Brain microvascular endothelial cell (primary cell): ENCODE data around the gene ACKR3.

Experiments used
- DNase-seq: peaks from one replicate; pipeline ENCODE4 v3.0.0-alpha.2; 2020
- H3K27ac ChIP-seq: fragments of 250-450 bp; sonication (Bioruptor Pico); 2 replicates; pipeline ENCODE4 v1.5.1; 2020; ENCODE audit warnings: mild to moderate bottlenecking, moderate library complexity
- H3K27me3 ChIP-seq: fragments of 250-450 bp; sonication (Bioruptor Pico); replicated peaks from 2 replicates; pipeline ENCODE4 v1.5.1; 2020; ENCODE audit warnings: mild to moderate bottlenecking
- H3K36me3 ChIP-seq: fragments of 250-450 bp; sonication (Bioruptor Pico); replicated peaks from 2 replicates; pipeline ENCODE4 v1.5.1; 2020; ENCODE audit warnings: mild to moderate bottlenecking
- H3K4me3 ChIP-seq: 2 replicates; pipeline ENCODE4 v1.5.1; 2011; ENCODE audit warnings: low read depth, mild to moderate bottlenecking, control low read depth, low read length, moderate library complexity
- in situ Hi-C: cut with HindIII; loops from 2 replicates; pipeline ENCODE4 v1.10.0; 2017; ENCODE audit warnings: low sequenced_read_pairs, low pct_ligation_motif_present
- TF ChIP-seq, protein P1 (sequence below): IDR thresholded peaks from 2 replicates; pipeline ENCODE4 v1.5.1; 2011; ENCODE audit warnings: low read depth, mild to moderate bottlenecking, moderate library complexity, low read length, control low read depth, inconsistent platforms; ENCODE audit errors: missing control alignments

ACKR3 gene

DNA sequence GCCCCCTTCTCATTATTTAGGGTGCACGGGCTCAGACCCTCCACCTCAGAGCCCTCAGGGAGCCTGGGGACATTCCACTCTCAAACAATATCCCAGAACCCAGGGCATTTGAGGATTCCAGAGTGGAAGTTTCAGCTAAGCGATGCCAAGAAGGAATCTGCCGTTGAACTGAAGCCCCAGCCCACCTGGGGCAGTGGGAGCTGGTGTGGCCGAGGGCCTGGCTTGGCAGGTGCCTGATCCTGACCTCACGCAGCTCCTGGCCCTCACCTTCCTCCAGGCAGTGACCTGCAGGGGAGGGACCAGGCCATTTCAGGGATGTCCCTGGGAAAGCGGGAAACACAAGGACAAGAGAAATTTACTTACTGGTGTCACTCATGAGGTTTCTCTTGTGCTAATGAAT is 58.2 kb downstream of the ACKR3 start:
- TF ChIP-seq, protein P1, sequence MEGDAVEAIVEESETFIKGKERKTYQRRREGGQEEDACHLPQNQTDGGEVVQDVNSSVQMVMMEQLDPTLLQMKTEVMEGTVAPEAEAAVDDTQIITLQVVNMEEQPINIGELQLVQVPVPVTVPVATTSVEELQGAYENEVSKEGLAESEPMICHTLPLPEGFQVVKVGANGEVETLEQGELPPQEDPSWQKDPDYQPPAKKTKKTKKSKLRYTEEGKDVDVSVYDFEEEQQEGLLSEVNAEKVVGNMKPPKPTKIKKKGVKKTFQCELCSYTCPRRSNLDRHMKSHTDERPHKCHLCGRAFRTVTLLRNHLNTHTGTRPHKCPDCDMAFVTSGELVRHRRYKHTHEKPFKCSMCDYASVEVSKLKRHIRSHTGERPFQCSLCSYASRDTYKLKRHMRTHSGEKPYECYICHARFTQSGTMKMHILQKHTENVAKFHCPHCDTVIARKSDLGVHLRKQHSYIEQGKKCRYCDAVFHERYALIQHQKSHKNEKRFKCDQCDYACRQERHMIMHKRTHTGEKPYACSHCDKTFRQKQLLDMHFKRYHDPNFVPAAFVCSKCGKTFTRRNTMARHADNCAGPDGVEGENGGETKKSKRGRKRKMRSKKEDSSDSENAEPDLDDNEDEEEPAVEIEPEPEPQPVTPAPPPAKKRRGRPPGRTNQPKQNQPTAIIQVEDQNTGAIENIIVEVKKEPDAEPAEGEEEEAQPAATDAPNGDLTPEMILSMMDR: no peak
- Histone ChIP-seq H3K36me3 (no peaks in the 10 kb centered on the region), H3K27me3 (no peaks in the 10 kb centered on the region), H3K27ac (no peak overlapping the region), H3K4me3 (no peak overlapping the region)
- DNase-seq: no peak
- in situ Hi-C loops: no loop called here

DNA sequence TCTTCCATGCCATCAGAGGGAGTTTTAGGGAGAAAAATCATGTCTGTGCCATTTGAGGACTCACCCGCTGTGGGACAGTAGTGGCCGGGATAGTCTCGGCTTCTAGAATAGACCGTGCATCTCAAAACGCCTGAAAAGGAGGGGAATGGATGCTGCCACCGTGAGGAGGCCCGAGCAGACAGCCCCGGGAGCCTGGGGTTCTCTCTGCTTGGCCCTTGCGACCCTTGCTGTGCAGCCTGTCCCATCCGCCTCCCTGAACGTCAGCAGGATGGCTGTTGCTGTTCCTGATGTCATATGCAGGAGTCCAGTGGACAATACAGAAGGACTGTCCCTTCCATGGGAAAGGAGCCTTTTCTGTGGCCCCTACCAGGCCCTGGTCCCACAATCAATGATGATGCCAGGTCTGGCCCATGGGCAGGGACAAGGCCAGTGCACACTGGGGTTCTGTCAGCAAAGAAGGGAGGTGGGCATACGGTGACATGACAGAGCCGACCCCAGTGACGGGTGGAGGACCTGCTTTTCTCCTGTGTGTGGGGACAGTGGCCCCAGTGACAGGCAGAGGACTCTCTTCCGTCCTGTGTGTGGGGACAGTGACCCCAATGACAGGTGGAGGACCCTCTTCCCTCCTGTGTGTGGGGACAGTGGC is 58.8 kb downstream of the ACKR3 start:
- Histone ChIP-seq H3K4me3 (no peak overlapping the region), H3K36me3 (no peaks in the 10 kb centered on the region), H3K27ac (no peak overlapping the region), H3K27me3 (no peaks in the 10 kb centered on the region)
- DNase-seq: no peak
- TF ChIP-seq, protein P1: no peak
- in situ Hi-C loops: no loop called here

DNA sequence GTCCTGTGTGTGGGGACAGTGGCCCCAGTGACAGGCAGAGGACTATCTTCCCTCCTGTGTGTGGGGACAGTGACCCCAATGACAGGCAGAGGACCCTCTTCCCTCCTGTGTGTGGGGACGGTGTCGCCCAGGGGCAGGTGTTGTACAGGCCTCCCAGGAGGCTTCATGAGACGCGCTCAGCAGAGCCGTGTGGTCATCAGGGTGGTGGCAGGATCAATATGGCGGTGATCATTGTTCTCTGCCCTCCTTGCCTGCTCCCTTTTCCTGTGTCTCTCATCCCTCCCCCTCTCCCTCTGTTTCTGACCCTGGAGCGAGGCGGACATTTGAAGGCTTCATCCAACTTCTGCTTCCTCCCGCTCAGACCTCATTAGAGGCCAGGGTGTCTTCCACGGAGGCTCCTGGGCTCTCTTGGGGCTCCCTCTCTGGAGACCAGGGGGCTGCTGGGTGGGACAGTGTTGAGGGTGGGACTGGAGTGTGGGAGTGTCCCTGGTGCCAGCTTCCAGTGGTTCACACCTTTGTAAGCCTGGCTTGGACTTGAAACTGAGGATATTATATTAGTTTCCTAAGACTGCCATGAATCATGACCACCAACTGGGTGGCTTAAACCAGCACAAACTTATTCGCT is 59.5 kb downstream of the ACKR3 start:
- Histone ChIP-seq H3K4me3 (no peak overlapping the region), H3K27me3 (no peaks in the 10 kb centered on the region), H3K27ac (no peak overlapping the region), H3K36me3 (no peaks in the 10 kb centered on the region)
- DNase-seq: no peak
- in situ Hi-C loops: no loop called here
- TF ChIP-seq, protein P1: no peak

DNA sequence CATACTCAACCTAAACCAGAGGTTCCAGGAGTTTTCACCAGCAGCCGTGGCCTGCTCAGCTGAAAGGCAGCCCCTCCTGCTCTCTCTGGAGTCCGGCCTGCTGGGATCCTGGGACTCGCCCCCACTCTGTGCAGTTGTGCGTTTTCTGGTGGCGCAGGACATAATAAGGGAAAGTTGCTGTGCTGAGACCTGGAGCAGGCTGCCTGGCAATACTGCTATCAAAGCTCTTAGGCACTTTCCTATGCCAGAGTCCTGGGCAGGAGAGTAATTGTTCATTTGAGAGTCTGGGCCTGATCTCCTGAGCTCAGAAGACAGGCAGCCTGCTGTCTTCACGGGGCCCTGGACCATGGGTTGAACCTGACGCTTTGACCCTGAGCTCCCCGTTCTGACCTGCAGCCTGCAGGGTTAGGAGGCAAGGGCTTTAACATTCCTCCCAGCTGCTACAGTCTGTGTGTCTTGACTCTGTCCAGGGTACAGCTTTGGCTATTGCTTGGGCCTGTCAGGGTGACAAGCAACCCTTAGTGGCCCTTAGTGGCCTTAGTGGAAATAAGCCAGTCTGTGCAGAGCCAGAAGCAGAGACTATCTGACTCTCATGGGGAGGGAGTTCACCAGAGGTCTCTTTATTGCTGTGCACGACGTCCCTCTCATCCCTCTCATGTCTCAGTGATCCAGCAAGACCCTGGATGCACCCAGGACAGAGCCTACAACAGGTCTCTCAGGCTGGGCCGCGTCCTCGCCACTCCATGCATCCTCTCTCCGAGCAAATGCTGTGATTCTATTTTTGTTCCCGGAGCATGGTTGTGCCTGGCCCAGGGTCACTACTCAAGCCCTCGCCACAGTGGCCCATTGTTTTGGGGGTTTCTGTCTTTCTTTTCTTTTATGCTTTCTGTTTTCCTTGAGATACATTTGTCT is 60.6 kb downstream of the ACKR3 start:
- Histone ChIP-seq H3K27ac (no peak overlapping the region), H3K36me3 (no peaks in the 10 kb centered on the region), H3K27me3 (no peaks in the 10 kb centered on the region), H3K4me3 (no peak overlapping the region)
- DNase-seq: no peak
- in situ Hi-C loops: no loop called here
- TF ChIP-seq, protein P1: no peak

DNA sequence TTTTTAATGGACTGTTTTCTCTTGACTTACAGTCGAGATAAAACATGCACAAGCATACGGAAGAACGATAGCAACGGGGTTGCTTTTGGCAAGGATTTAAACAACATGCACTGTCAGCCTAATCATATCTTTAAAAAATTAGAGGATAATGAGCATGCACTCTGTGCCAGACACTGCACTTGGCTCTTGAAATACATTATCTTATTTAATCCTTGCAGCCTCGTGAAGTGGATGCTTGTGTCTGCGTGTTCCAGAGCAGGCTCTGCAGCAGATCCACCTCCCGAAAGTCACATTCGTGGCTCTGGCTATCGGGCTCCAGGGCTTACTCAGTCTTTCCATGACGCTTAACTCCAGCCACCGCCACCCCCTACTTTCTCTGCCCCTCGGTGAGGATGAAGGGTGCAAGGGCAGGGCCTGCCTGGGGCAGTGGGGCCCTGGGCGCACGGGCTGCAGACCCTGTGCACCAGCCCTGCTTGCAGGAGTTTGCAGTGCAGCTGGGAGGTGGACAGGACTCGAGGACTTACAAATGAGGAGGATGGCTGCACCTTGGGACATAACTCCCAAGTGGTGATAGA is 61.7 kb downstream of the ACKR3 start:
- TF ChIP-seq, protein P1: no peak
- Histone ChIP-seq H3K27ac (no peak overlapping the region), H3K27me3 (no peaks in the 10 kb centered on the region), H3K36me3 (no peaks in the 10 kb centered on the region), H3K4me3 (no peak overlapping the region)
- DNase-seq: no peak
- in situ Hi-C loops: no loop called here
